Gastroesophageal sphincter (tissue), 3 donors: ENCODE measurements around the gene ATP4B.

Source experiments
- CTCF ChIP-seq, 4 experiments: fragments of 200-600 bp in 2 of 4; fragments of 450-650 bp in 2 of 4; sonication (generic) in 1 of 4; IDR thresholded peaks; one replicate each; pipeline ENCODE4 v1.5.1; 2017 to 2019; ENCODE audit warnings: antibody characterized with exemption in 4 of 4, mild to moderate bottlenecking in 2 of 4, moderate library complexity in 2 of 4
- POLR2A ChIP-seq, 2 donors: fragments of 450-650 bp; IDR thresholded peaks; one replicate each; pipeline ENCODE4 v1.6.1; 2017; ENCODE audit warnings: antibody characterized with exemption in 2 of 2, mild to moderate bottlenecking in 2 of 2, moderate library complexity in 1 of 2

DNA sequence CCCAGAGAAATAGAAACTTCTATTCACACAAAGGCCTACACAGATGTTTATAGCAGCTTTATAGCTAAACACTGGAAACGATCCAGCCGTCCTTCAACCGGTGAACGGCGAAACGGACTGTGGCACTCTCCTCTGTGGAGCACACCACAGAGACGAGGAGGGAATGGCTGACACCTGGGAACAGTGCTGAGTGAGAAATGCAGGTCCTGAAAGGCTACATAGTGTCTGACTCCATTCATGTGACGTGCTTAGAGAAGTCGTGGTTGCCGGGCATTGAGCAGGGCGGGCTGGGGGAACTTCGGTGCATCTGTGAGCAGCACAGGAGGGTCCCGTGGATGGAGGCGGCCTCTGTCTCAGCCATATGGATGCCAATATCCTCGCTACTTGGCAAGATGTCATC is 5.9 kb upstream of the ATP4B start:
- TF ChIP-seq CTCF (IDR thresholded peaks at IDR 0.05) (no peak), POLR2A (IDR thresholded peaks at IDR 0.05) (no peak)
